Renal cortical epithelial cell (primary cell): Measurements from ENCODE around the gene A3GALT2. TPM values are rescaled to one million over a fixed set of nuclear protein-coding genes. Genes with fewer than 3 reads are reported as not detected.

ENCODE experiments used
- DNase-seq: peaks from one replicate; pipeline ENCODE4 v3.0.0-alpha.2; 2011; ENCODE audit warnings: low read depth
- total RNA-seq: library from RNA; depleted of rRNA; stranded (reverse); fragments of >200 nt; gene quantifications from 2 replicates; pipeline ENCODE4 v1.2.3, GENCODE V29; 2014

A3GALT2 gene
- total RNA-seq, 1 donor from 2014 or later: not detected

- DNase-seq: no peak
Observed at GRCh38 chr1:33272509-33272908, 48.4 kb downstream of the A3GALT2 start.

GRCh38 chr1:33271666-33272505, 49.0 kb downstream of the A3GALT2 start:
- no peak for DNase-seq

- no peak for DNase-seq
Observed at GRCh38 chr1:33270808-33271465, 50.0 kb downstream of the A3GALT2 start.

- DNase-seq: no peak
Observed at GRCh38 chr1:33270379-33270778, 50.5 kb downstream of the A3GALT2 start.

- DNase-seq: no peak
Observed at GRCh38 chr1:33269621-33270020, 51.3 kb downstream of the A3GALT2 start.

- no peak for DNase-seq
Observed at GRCh38 chr1:33268927-33269610, 51.8 kb downstream of the A3GALT2 start.

- no peak for DNase-seq
Observed at GRCh38 chr1:33268457-33268856, 52.4 kb downstream of the A3GALT2 start.

- peak; percentile 39 for DNase-seq
Observed at GRCh38 chr1:33267468-33268205, 53.3 kb downstream of the A3GALT2 start.

GRCh38 chr1:33266766-33267165, 54.1 kb downstream of the A3GALT2 start:
- DNase-seq: no peak

- no peak for DNase-seq
Observed at GRCh38 chr1:33265780-33266605, 54.9 kb downstream of the A3GALT2 start.

- no peak for DNase-seq
Observed at GRCh38 chr1:33263890-33264504, 56.9 kb downstream of the A3GALT2 start.

- no peak for DNase-seq
Observed at GRCh38 chr1:33261344-33261743, 59.6 kb downstream of the A3GALT2 start.

- no peak for DNase-seq
Observed at GRCh38 chr1:33260439-33260838, 60.5 kb downstream of the A3GALT2 start.

- no peak for DNase-seq
Observed at GRCh38 chr1:33259879-33260278, 61.0 kb downstream of the A3GALT2 start.

- DNase-seq: no peak
Observed at GRCh38 chr1:33258788-33259274, 62.1 kb downstream of the A3GALT2 start.

GRCh38 chr1:33257772-33258712, 62.9 kb downstream of the A3GALT2 start:
- peak; percentile 21 for DNase-seq

GRCh38 chr1:33257207-33257771, 63.6 kb downstream of the A3GALT2 start:
- no peak for DNase-seq
